GM13976 (cell line): ENCODE data around the gene IGF1R.

Experiments
- DNase-seq: peaks from one replicate; pipeline ENCODE4 v3.0.0; 2012; ENCODE audit warnings: low spot score
- in situ Hi-C: fragments of 300-500 bp; cut with MboI; formaldehyde crosslinking; loops from one replicate; pipeline ENCODE4 v1.12.0; 2022; ENCODE audit warnings: low sequenced_read_pairs, mixed read lengths, inconsistent platforms; ENCODE audit not compliant: unreplicated experiment
- TF ChIP-seq, protein P1 (sequence below): IDR thresholded peaks from 2 replicates; pipeline ENCODE4 v1.5.1; 2012; ENCODE audit warnings: borderline replicate concordance, mild to moderate bottlenecking; ENCODE audit not compliant: insufficient read depth; ENCODE audit errors: extremely low read depth, missing control alignments, control extremely low read depth

IGF1R gene

DNA sequence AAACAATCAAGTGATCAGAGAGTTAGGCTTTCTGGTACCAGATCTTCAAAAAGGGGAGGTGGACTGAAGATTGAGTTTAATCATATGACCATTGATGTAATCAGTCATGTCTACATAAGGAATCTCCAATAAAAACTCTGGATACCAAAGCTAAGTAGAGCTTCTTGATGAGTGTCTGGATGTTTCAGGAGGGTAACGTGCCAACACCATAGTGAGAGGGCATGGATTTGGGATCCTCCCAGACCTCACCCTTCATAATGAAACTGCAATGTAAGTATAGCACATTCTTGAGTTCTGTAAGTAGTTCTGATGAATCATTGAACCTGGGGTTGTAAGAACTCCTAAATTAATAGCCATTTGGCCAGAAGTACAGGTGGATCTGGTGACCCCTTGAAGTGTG, 337.9 kb downstream of the IGF1R start:
- in situ Hi-C loops: no loop called here
- DNase-seq: no peak
- TF ChIP-seq, protein P1, sequence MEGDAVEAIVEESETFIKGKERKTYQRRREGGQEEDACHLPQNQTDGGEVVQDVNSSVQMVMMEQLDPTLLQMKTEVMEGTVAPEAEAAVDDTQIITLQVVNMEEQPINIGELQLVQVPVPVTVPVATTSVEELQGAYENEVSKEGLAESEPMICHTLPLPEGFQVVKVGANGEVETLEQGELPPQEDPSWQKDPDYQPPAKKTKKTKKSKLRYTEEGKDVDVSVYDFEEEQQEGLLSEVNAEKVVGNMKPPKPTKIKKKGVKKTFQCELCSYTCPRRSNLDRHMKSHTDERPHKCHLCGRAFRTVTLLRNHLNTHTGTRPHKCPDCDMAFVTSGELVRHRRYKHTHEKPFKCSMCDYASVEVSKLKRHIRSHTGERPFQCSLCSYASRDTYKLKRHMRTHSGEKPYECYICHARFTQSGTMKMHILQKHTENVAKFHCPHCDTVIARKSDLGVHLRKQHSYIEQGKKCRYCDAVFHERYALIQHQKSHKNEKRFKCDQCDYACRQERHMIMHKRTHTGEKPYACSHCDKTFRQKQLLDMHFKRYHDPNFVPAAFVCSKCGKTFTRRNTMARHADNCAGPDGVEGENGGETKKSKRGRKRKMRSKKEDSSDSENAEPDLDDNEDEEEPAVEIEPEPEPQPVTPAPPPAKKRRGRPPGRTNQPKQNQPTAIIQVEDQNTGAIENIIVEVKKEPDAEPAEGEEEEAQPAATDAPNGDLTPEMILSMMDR: no peak

DNA sequence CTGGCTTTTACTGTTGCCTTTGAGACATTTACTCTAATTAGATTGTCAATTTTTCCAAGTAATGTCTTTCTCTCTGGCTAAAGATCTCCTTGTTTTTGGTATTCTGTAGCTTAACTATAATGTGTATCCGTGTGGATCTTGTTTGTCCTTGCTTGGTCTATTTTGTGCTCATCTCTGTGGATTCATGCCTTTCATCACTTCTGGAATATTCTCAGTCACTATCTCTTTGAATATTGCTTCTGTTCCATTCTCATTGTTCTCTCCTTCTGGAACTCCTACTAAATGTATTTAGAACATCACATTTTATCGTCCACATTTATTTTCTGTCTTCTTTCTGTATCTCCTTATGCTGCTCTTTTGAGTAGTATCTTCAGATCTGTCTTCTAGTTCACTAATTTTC, 346.6 kb downstream of the IGF1R start:
- TF ChIP-seq, protein P1: no peak
- in situ Hi-C loops: no loop called here
- DNase-seq: no peak

DNA sequence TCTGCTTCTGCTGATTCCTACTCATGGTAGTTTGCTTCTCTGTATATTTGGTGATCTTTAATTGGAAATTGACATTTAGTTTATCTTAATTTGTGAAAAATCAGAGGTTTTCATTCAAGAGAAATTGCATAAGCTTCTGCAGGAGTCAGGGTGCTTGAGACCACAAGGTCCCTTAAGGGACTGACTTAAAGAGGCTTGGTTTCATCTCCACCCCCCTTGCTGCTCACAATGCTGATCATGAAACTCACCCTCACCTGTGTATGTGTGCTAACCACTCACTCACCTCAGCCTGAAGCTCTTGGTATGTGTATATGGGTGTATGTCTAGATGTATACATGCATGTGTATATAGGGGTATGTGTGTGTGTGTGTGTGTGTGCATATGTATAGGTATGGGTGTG, 347.8 kb downstream of the IGF1R start:
- TF ChIP-seq, protein P1: no peak
- DNase-seq: no peak
- in situ Hi-C loops: no loop called here

DNA sequence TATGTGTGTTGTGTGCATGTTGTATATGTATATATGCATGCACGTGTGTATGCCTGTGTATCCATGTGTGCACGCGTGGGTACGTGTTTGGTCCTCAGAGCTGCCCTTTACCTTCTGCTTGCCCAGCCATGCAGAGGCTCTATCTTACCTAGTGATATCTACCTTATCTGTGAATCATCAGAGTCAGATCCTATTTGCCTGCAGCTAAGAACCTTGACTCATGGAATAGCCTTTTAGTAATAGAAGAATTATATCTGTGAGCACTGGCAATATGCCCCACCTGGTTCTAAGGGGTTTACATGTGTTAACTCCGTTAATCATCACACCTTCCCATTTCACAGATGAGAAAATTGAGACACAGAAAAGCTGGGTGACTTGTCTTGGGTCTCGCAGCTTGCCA, 348.3 kb downstream of the IGF1R start:
- no peak for DNase-seq
- in situ Hi-C loops: no loop called here
- TF ChIP-seq, protein P1: no peak

DNA sequence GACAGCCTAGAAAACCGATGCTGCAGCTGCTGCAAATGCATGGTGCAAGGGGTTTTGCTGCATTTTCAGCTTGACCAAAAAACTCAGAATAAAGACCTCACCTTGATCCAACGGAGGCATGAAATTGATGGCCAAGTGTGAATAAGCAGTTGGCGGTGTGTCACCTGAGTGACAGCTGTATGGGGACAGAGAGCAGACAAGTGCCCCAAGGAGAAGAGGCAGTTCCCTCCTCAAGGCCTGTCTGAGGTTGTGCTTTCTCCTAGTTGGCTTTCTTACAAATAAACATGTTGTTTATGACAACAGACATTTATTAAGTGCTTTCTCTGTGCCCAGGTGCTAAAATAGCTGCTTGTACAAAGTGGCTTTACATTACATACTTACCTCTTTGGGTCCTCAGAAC, 349.0 kb downstream of the IGF1R start:
- TF ChIP-seq, protein P1: no peak
- in situ Hi-C loops: no loop called here
- no peak for DNase-seq

DNA sequence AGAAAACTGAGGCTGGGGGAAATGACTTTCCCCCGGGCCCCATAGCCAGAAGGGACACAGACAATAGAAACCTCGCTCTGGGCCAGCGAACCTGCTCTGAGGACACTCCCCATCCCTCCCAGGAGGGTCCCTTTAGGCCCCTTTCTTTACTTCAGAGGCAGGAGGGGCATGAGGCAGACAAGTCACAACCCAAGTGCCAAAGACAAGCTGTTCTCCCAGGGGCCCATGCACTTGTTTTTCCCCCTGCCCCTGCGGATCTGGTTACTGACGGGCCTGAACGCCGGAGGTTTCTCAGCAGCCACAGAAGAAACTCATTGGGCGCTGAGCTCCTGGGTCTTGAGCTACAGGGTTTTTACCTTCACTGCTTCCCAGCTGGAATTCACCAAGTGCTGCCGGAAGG, 349.4 kb downstream of the IGF1R start:
- TF ChIP-seq, protein P1: no peak
- in situ Hi-C loops: no loop called here
- DNase-seq: no peak

DNA sequence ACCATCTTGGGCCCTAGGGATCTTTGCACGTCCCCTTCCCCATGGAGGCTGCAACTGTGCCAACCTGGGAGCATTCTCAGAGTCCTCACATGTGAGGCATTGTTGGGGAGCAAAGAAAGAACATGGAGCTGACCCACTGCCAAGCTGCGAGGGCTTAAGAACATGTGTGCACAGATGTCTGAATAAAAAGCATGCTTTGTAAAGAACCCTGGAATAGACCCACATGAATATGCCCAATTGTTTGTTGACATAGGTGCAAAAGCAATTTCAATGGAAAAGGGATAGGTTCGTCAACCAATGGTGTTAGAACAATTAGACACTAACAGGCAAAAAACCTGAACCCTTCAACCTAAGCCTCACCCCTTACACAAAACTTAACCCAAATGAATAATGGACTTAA, 349.9 kb downstream of the IGF1R start:
- in situ Hi-C loops: no loop called here
- TF ChIP-seq, protein P1: no peak
- no peak for DNase-seq
